Psoas muscle (tissue), 8 donors: ENCODE data around the gene MCRS1. TPM values are rescaled to one million over a fixed set of nuclear protein-coding genes. Genes with fewer than 3 reads are reported as not detected.

Experiments used
- ATAC-seq, 4 donors: fragments of 200-7000 bp; cut with Tn5 transposase; one replicate each; pipeline ENCODE4 v1.9.1; 2020; ENCODE audit warnings: moderate library complexity in 3 of 4, mild to moderate bottlenecking in 2 of 4
- DNase-seq, 2 donors: peaks; one replicate each; pipeline ENCODE4 v3.0.0-alpha.2; 2020
- H3K27ac ChIP-seq: fragments of 200-600 bp; one replicate; pipeline ENCODE4 v1.8.0; 2022
- H3K27me3 ChIP-seq, 3 donors: fragments of 200-600 bp in 1 of 3; one replicate each; pipeline versions ENCODE4 v1.6.1 to v1.8.0; 2013 to 2022; ENCODE audit warnings: low read length in 2 of 3, mild to moderate bottlenecking in 2 of 3, moderate library complexity in 1 of 3; ENCODE audit not compliant: insufficient read depth in 3 of 3
- H3K36me3 ChIP-seq, 2 donors: fragments of 200-600 bp in 1 of 2; one replicate each; pipeline versions ENCODE4 v1.6.1 to v1.8.0; 2013 to 2022; ENCODE audit warnings: low read depth in 1 of 2, mild to moderate bottlenecking in 1 of 2, moderate library complexity in 1 of 2; ENCODE audit not compliant: insufficient read depth in 1 of 2
- H3K4me1 ChIP-seq: fragments of 200-600 bp; one replicate; pipeline ENCODE4 v1.8.0; 2022
- H3K4me3 ChIP-seq: fragments of 200-600 bp; one replicate; pipeline ENCODE4 v1.8.0; 2022; ENCODE audit warnings: mild to moderate bottlenecking
- H3K9me3 ChIP-seq: fragments of 200-600 bp; one replicate; pipeline ENCODE4 v1.8.0; 2022
- CTCF ChIP-seq: fragments of 200-600 bp; IDR thresholded peaks from one replicate; pipeline ENCODE4 v1.8.0; 2022; ENCODE audit warnings: antibody characterized with exemption
- WGBS, 3 donors: extraction: QIAGEN DNeasy Blood & Tissue Kit; methylation state at CpG; one replicate each; pipeline versions ENCODE4 v1.1.6 to v1.1.7; 2013; 5-methylcytosine and 5-hydroxymethylcytosine counted together
- intact Hi-C, 2 donors: fragments of 100-400 bp; cut with DNase I; formaldehyde crosslinking; loops; one replicate each; pipeline versions ENCODE4 v1.11.0 to v1.14.2; 2022
- polyA plus RNA-seq, 3 donors: library from polyadenylated mRNA; stranded (reverse); fragments of 200-250 nt; gene quantifications; one replicate each; pipeline ENCODE4 v1.2.3, GENCODE V29; 2013
- total RNA-seq, 4 donors: library from RNA; stranded (reverse); fragmentation: NEBNext Ultra II Directional in 2 of 4; extraction: Animal tissue kit (Norgen Biotek cat#: 25700) in 2 of 4; gene quantifications; one replicate each; pipeline versions ENCODE4 v1.2.1 to v1.2.4, GENCODE V29; 2021 to 2023
- donor health status: healthy with polysubstance abuse.
- donor health status: DM: no; HTN: no; CAD: no; lungs with moderate emphysema.
- donor health status: Bipolar disorder and iron deficiency.
- donor health status: healthy.
- donor health status: DM: yes; HTN: yes; CAD: no.
- donor health status: DM: no; HTN: no; CAD: no.
- donor health status: DM: no; HTN: no; CAD: no.
- donor health status: DM: yes; HTN: yes; CAD: no.

MCRS1 gene
- total and polyA plus RNA-seq, 7 donors: 24.3 to 82.3 (median 40.2) TPM

- WGBS, 3 donors: 1% methylated on average over 39 to 61 of the region's 61 CpGs
- TF ChIP-seq CTCF: no peak
- Histone ChIP-seq H3K36me3 (no peaks in the 10 kb centered on the region), H3K27me3 (peaks cover 0 to 50% (median 29%) of the 10 kb centered on the region in 3 donors), H3K4me1 (peaks cover 6% of the 10 kb centered on the region), H3K4me3 (peak overlapping the region; percentile 66), H3K9me3 (no peaks in the 10 kb centered on the region), H3K27ac (no peak overlapping the region)
- DNase-seq (no peak), ATAC-seq (peak in 3 of 4 donors; percentile 13 to 41 (median 22))
- intact Hi-C loops: loop anchor here in 1 of 2 donors (5.0 kb wide), 1 partner anchor 44 kb away; no protein-coding TSS in a partner anchor
Measured at GRCh38 chr12:49537752-49538509, 30.0 kb downstream of the MCRS1 start.

GRCh38 chr12:49537231-49537751, 30.7 kb downstream of the MCRS1 start:
- Histone ChIP-seq H3K36me3 (no peaks in the 10 kb centered on the region), H3K27me3 (peaks cover 0 to 47% (median 28%) of the 10 kb centered on the region in 3 donors), H3K9me3 (no peaks in the 10 kb centered on the region), H3K4me1 (peaks cover 6% of the 10 kb centered on the region), H3K27ac (no peak overlapping the region), H3K4me3 (peak overlapping the region; percentile 66)
- ATAC-seq (peak in 2 of 4 donors; percentile 8 to 16), DNase-seq (no peak)
- WGBS, 3 donors: 12 to 17% (median 15%) methylated on average over 13 of the region's 13 CpGs
- intact Hi-C loops: loop anchor here in 1 of 2 donors (5.0 kb wide), 1 partner anchor 45 kb away; no protein-coding TSS in a partner anchor
- TF ChIP-seq CTCF: no peak

GRCh38 chr12:49536526-49537071, 31.3 kb downstream of the MCRS1 start:
- DNase-seq: no peak
- H3K9me3 ChIP-seq: no peaks in the 10 kb centered on the region
- H3K4me3 ChIP-seq: no peak overlapping the region
- no peak for TF ChIP-seq CTCF
- no peaks in the 10 kb centered on the region for H3K36me3 ChIP-seq
- whole genome bisulfite sequencing, 3 donors: 47 to 69% (median 51%) methylated on average over 3 of the region's 3 CpGs
- intact Hi-C loops: loop anchor here in 1 of 2 donors (5.0 kb wide), 1 partner anchor 46 kb away; no protein-coding TSS in a partner anchor
- ATAC-seq: no peak
- peaks cover 0 to 46% (median 28%) of the 10 kb centered on the region in 3 donors for H3K27me3 ChIP-seq
- no peak overlapping the region for H3K27ac ChIP-seq
- peaks cover 6% of the 10 kb centered on the region for H3K4me1 ChIP-seq

GRCh38 chr12:49535921-49536525, 31.9 kb downstream of the MCRS1 start:
- peaks cover 0 to 46% (median 28%) of the 10 kb centered on the region in 3 donors for H3K27me3 ChIP-seq
- ATAC-seq: no peak

More at GRCh38 chr12:49535921-49536525, 31.9 kb downstream of the MCRS1 start:
- DNase-seq: no peak
- WGBS, 3 donors: 81 to 83% (median 81%) methylated on average over 6 of the region's 6 CpGs
- no peak overlapping the region for H3K4me3 ChIP-seq
- peaks cover 6% of the 10 kb centered on the region for H3K4me1 ChIP-seq
- TF ChIP-seq CTCF: no peak
- intact Hi-C loops: loop anchor here in 1 of 2 donors (5.0 kb wide), 1 partner anchor 46 kb away; no protein-coding TSS in a partner anchor
- H3K9me3 ChIP-seq: no peaks in the 10 kb centered on the region
- no peak overlapping the region for H3K27ac ChIP-seq
- no peaks in the 10 kb centered on the region for H3K36me3 ChIP-seq
